Iris pigment epithelial cell (primary cell): Measurements from ENCODE around the gene TAOK3.
A peak's percentile ranks its signal among the peaks of the same experiment; 100 is the strongest.

Source experiments
- DNase-seq: peaks from one replicate; pipeline ENCODE4 v3.0.0-alpha.2; 2011; ENCODE audit warnings: low read depth

TAOK3 gene

GRCh38 chr12:118206107-118206412 is 166.6 kb downstream of the TAOK3 start:
- DNase-seq = peak; percentile 11

DNA sequence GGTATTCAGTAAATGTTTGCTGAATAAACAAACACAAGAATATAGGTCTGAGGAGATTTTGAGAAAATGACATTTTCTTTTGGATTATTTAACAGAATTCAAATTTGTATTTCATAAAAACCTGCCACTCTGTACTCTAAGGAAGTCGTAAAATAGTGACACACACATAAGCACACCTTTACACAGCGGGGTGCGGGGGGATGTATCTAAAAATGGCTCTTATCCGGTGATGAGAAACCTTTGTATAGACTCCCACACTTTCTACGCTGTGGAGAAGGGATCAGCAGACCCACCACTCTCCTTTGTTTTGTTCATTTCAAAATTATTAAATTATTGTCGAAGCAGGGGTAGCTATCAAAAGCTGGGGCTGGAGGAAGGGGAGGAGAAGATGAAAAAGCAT is 178.7 kb downstream of the TAOK3 start:
- DNase-seq = no peak

DNA sequence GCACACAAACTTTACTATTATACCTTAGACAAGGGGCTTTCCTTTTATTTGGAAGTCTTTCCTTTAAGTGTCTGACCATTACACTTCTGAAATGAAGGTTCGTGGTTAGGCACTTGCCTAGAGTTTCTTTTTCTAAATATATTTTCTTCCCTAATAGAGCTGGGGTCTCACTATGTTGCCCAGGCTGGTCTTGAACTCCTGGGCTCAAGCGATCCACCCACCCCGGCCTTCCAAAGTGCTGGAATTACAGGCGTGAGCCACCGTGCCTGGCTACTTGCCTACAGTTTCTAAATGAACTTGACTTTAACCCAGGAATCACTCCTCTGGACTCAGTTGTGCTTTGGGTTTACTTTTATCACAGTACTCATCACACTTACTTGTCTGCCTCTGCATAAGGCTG is 179.2 kb downstream of the TAOK3 start:
- no peak for DNase-seq

DNA sequence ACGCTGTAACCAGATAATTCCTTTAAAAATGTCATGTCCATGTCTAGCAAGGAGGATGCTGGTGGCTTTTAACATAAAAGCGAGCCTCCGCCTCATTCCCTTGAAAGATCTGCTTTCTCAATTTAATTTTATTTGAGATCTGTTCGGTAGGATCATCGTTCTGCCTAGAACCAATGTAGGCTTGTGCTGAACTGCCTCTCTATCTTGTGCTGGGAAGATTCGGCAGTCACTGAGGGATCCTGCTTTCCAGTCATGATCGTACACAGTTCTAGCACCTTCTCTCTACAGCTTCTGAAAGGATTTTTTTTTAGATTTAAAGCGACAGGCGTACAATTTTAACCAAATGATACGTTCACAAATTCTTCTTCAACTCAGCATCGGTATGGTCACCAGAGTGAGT is 182.4 kb downstream of the TAOK3 start:
- peak; percentile 32 for DNase-seq

DNA sequence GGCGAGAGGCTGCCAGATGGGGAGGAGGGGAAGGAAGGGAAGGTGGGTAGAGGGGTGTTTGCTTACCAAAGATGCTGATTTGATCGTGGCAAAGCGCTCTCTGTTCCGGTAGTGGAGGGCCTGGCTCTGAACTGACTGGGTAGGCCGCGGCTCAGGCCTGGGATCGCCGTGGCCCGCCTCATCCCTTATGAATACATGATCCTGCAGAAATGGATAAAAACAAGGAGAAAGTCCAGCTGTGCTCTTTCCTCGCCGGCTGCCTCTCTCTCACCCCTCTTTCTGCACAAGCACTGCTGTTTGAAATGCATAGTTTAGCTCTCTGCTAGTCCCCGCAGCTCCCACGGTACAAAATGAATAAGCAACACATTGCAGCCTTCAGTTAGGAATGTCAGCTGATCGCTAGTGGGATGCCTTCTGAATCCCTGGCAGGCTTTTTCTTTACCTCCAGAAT is 182.9 kb downstream of the TAOK3 start:
- peak; percentile 81 for DNase-seq

DNA sequence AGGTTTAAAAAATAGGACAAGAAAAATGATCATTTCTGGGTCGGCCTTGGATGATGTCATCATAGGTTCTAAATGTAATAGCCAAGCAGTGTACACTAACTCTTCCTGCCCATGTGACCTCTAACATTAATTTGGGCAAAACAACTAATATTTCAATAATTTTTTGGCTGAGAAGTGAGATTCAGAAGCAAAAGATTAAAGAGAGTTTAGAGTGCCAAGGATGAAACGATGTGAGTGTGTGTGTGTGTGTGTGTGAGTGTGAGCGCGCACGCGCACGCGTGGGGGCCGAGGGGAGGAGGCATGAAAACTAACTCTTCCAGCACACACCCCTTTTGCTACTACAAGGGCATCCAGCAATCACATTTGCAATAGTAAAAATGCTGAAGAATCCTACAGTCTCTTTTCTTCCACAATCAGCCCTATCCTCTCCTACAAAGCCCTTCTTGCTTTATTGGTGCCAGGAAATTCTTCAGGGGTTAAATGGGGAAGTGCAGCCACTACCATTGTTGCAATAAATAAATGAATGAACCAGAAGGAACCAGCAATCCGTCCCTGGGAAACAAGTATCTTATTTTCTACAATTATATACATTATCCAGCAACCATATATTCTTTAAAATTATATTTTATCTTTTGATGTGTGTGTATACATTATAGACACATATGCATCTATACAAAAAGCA is 183.9 kb downstream of the TAOK3 start:
- peak; percentile 61 for DNase-seq

- peak; percentile 12 for DNase-seq
Measured at GRCh38 chr12:118187751-118188435, 184.8 kb downstream of the TAOK3 start.

DNA sequence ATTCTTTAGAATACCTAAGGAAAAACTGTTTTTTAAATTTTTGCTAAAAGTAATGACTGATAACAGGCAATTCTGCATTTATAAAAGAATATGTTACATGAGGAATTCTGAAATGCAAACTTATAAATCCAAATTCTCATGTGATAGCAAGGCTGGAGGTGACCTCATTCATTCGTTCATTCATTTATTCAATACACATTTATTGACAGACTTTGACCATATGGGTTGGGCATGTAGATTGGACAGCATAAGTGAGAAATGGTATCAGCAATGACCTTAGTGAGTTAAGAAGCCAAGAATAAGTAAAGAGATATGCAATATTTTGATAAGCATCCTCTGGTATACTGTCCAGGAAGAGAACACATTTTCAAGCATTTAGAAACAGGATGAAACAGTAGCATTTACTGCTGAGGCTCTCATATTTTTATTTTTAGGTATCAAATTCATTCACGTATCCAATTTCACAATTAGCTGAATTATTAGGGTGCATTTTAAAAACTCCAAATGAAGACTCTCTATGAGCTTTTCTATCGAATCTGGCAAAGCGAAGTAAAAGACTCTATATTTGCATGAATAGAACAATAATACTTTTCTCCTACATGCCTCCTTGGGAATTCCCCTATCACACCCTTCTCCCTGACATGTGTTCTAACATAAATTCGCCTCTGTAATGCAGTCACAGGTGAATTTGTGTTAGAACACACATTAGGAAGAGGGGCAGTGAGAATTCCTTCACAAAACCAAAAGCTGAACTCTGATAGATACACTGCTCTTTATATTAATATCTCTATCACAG is 186.9 kb downstream of the TAOK3 start:
- DNase-seq = no peak

DNA sequence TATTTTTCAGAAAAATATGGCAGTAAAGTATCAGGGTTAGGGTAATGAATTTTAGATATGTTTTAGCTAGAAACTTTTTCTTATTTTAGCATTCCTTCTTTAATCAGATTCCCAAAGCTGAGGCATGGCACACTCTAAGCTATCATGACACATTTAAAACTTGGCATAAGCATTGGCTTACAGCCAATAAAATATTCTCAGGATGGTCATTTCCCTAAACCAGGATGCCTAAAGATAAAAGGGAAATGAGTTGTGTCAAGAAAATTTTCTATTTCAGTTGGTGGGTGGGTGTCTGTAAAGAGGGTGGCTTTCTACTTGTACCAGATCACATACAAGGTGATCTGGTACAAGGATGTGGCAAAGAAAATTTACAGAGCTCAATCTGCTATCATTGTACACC is 189.0 kb downstream of the TAOK3 start:
- no peak for DNase-seq

DNA sequence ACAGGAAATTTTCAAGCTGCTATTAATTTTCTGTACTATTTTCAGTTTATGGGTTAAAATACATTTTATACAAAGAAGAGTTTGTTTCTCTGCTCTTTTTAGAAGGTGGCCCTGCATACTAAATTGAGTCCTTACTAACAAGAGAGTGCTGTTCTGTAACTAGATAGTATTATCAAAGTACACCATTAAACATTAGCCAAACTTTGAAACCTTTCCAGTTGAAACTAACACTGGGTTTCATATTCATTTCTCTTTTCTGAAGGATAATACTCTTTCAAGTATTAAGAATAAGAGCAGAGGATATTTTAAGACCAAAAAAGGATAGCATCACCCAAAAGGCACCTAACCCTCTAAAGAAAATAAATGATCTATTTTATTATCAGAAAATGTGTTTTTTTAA is 189.6 kb downstream of the TAOK3 start:
- DNase-seq = no peak

- DNase-seq = no peak
Measured at GRCh38 chr12:118175823-118176447, 196.8 kb downstream of the TAOK3 start.

GRCh38 chr12:118166946-118167345 is 205.8 kb downstream of the TAOK3 start:
- DNase-seq = no peak

- peak; percentile 39 for DNase-seq
Measured at GRCh38 chr12:118164798-118165486, 207.8 kb downstream of the TAOK3 start.

GRCh38 chr12:118160536-118160935 is 212.2 kb downstream of the TAOK3 start:
- no peak for DNase-seq

- no peak for DNase-seq
Measured at GRCh38 chr12:118151755-118152154, 221.0 kb downstream of the TAOK3 start.

- DNase-seq = no peak
Measured at GRCh38 chr12:118150625-118151024, 222.1 kb downstream of the TAOK3 start.

- DNase-seq = no peak
Measured at GRCh38 chr12:118148287-118148686, 224.4 kb downstream of the TAOK3 start.

DNA sequence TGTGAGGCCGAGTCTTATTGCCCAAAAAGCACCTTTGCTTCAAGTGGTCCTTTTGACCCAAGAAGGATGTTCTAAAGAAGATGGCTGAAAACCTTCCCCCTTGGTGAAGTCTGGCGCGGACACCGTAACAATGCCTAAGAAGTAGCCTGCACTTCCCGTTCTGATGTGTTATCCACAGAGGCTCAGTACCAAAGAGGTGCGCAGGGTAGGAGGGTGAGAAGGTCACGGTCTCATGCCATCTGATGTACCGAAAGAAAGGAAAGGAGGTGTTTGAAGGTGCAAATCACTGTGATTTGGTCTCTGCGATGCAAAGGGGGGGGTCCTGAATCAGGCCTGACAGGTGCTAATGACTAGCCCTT is 226.9 kb downstream of the TAOK3 start:
- DNase-seq = no peak

- DNase-seq = no peak
Measured at GRCh38 chr12:118145113-118145797, 227.5 kb downstream of the TAOK3 start.

GRCh38 chr12:118144499-118144898 is 228.2 kb downstream of the TAOK3 start:
- no peak for DNase-seq

DNA sequence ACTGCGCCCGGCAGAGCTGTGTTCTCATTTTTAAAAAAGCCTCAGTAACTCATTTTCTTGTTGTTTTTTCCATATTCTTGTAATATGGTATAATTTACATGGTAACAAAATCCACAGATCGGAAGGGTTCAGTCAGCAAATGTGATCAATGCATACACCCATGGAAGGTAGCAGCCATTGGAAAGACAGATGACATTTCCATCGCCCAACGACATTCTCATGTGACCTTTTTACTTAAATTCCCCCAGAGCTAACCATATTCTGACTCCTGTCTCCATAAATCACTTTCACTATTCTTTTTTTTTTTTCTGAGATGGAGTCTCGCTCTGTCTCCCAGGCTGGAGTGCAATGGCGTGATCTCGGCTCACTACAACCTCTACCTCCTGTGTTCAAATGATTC is 231.9 kb downstream of the TAOK3 start:
- DNase-seq = no peak
